Bronchial epithelial cell (primary cell): ENCODE results near the gene DOCK9. TPM values are rescaled to one million over a fixed set of nuclear protein-coding genes. Genes with fewer than 3 reads are reported as not detected.

Experiments used
- DNase-seq: peaks from one replicate; pipeline ENCODE4 v3.0.0-alpha.2; 2010; ENCODE audit warnings: low read depth
- FAIRE-seq: peaks from 2 replicates; lab custom pipeline; 2011; peaks lifted over from hg19 to GRCh38; lab: Jason Lieb, UNC
- H3K27me3 ChIP-seq: 2 replicates; pipeline ENCODE4 v1.5.1; 2011; ENCODE audit warnings: low read length; ENCODE audit not compliant: control insufficient read depth, insufficient read depth
- H3K36me3 ChIP-seq: 2 replicates; pipeline ENCODE4 v1.5.1; 2011; ENCODE audit warnings: low read length; ENCODE audit not compliant: control insufficient read depth, insufficient read depth
- H3K4me3 ChIP-seq: 2 replicates; pipeline ENCODE4 v1.5.1; 2011; ENCODE audit warnings: mild to moderate bottlenecking, low read depth, low read length, control low read depth
- total RNA-seq: library from RNA; depleted of rRNA; stranded (reverse); fragments of >200 nt; gene quantifications from 2 replicates; pipeline ENCODE4 v1.2.1, GENCODE V29; 2014
- TF ChIP-seq, protein P1 (sequence below): IDR thresholded peaks from 2 replicates; pipeline ENCODE4 v1.5.1; 2011; ENCODE audit warnings: mild to moderate bottlenecking, moderate library complexity, low read length, control low read depth, inconsistent platforms; ENCODE audit not compliant: insufficient read depth, severe bottlenecking

The DOCK9 gene
- total RNA-seq, 1 donor from 2014 or later, result 72.9 TPM

DNA sequence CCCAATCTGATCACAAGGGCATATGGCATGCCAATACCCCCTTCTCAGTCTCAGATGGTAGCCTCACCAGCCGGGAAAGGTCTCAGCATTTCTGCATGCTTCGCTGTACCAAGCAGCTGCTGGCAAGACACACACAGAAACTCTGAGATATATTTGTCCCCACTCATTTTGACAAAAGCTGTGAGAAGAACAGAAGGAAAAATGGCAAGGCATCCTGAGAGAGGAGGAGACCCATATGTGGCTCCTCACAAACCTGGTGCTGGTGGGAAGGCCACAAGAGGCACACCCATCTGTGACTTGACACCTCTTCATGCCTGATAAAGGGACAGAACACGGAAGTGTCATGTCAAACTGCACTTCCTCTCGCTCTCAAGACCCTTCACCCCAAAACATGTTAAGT is 36.7 kb upstream of the DOCK9 start:
- Histone ChIP-seq H3K27me3 (no peaks in the 10 kb centered on the region), H3K4me3 (no peak overlapping the region), H3K36me3 (no peaks in the 10 kb centered on the region)
- FAIRE-seq, result no peak
- TF ChIP-seq, protein P1, sequence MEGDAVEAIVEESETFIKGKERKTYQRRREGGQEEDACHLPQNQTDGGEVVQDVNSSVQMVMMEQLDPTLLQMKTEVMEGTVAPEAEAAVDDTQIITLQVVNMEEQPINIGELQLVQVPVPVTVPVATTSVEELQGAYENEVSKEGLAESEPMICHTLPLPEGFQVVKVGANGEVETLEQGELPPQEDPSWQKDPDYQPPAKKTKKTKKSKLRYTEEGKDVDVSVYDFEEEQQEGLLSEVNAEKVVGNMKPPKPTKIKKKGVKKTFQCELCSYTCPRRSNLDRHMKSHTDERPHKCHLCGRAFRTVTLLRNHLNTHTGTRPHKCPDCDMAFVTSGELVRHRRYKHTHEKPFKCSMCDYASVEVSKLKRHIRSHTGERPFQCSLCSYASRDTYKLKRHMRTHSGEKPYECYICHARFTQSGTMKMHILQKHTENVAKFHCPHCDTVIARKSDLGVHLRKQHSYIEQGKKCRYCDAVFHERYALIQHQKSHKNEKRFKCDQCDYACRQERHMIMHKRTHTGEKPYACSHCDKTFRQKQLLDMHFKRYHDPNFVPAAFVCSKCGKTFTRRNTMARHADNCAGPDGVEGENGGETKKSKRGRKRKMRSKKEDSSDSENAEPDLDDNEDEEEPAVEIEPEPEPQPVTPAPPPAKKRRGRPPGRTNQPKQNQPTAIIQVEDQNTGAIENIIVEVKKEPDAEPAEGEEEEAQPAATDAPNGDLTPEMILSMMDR, result no peak
- no peak for DNase-seq

- no peak overlapping the region for H3K4me3 ChIP-seq
- FAIRE-seq (no peak), DNase-seq (no peak)
- TF ChIP-seq, protein P1, result no peak
- no peaks in the 10 kb centered on the region for H3K36me3 ChIP-seq
- H3K27me3 ChIP-seq, result no peaks in the 10 kb centered on the region
These were observed 36.1 kb upstream of the DOCK9 start for GRCh38 chr13:99013951-99014350.

GRCh38 chr13:99012539-99012938 is 34.7 kb upstream of the DOCK9 start:
- no peak for DNase-seq
- H3K36me3 ChIP-seq, result no peaks in the 10 kb centered on the region
- no peak overlapping the region for H3K4me3 ChIP-seq
- no peaks in the 10 kb centered on the region for H3K27me3 ChIP-seq
- TF ChIP-seq, protein P1, result no peak
- peak; percentile 23 for FAIRE-seq

GRCh38 chr13:99009987-99010551 is 32.2 kb upstream of the DOCK9 start:
- Histone ChIP-seq H3K36me3 (no peaks in the 10 kb centered on the region), H3K4me3 (no peak overlapping the region), H3K27me3 (no peaks in the 10 kb centered on the region)
- DNase-seq, result peak; percentile 88
- TF ChIP-seq, protein P1, result no peak
- peak; percentile 95 for FAIRE-seq

- Histone ChIP-seq H3K4me3 (no peak overlapping the region), H3K36me3 (no peaks in the 10 kb centered on the region), H3K27me3 (no peaks in the 10 kb centered on the region)
- TF ChIP-seq, protein P1, result no peak
- no peak for FAIRE-seq
- no peak for DNase-seq
These were observed 30.7 kb upstream of the DOCK9 start for GRCh38 chr13:99008577-99008976.

DNA sequence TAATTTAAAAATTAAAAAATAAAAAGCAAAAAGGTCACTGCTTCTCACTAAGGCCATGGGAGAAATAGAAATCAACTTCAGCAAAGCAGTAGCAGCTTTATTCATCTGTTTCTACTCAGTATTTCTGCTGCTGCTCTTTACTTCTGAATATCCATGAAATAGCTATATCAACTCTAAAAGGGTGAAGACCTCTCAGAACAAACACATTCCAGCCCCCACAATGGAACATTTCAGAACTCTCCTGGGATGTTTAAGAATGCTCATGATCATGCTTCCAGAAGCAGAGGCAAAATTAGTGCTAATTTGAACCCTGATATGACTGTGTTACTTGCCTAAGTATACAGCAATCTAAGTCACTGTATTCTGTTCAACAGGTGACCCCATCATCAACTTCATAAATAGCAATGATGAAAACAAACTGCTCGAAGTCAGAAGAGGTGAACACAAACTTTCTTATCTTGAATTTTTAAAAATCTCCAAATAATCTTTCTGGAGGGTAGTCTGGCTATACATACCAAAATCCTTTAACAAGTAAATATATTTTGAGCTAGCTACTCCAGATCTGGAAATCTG is 29.6 kb upstream of the DOCK9 start:
- Histone ChIP-seq H3K36me3 (no peaks in the 10 kb centered on the region), H3K27me3 (no peaks in the 10 kb centered on the region), H3K4me3 (no peak overlapping the region)
- FAIRE-seq, result no peak
- no peak for DNase-seq
- TF ChIP-seq, protein P1, result no peak
